Kidney (tissue), 14 donors: ENCODE results near the gene RPL13. TPM values are rescaled to one million over a fixed set of nuclear protein-coding genes. Genes with fewer than 3 reads are reported as not detected.

Experiments
- DNase-seq, 5 donors: peaks; one replicate each; pipeline ENCODE4 v3.0.0-alpha.2; 2013 to 2020
- FAIRE-seq: peaks from 2 replicates; lab custom pipeline; 2012; peaks lifted over from hg19 to GRCh38; lab: Jason Lieb, UNC
- H3K27ac ChIP-seq, 2 donors: one replicate each; pipeline ENCODE4 v1.7.0; 2013; ENCODE audit warnings: low read depth in 2 of 2, low read length in 2 of 2, inconsistent platforms in 1 of 2
- H3K27me3 ChIP-seq: one replicate; pipeline ENCODE4 v1.7.1; 2013; ENCODE audit warnings: low read length, inconsistent platforms; ENCODE audit not compliant: control insufficient read depth, insufficient read depth
- H3K36me3 ChIP-seq, 3 donors: one replicate each; pipeline versions ENCODE4 v1.7.0 to v1.7.1; 2013; ENCODE audit warnings: low read length in 3 of 3, control low read depth in 1 of 3, inconsistent platforms in 1 of 3; ENCODE audit not compliant: insufficient read depth in 3 of 3, control insufficient read depth in 2 of 3
- H3K4me1 ChIP-seq, 3 donors: one replicate each; pipeline versions ENCODE4 v1.7.0 to v1.7.1; 2013; ENCODE audit warnings: low read length in 3 of 3, inconsistent platforms in 1 of 3, low read depth in 1 of 3; ENCODE audit not compliant: control insufficient read depth in 2 of 3, insufficient read depth in 2 of 3
- H3K4me3 ChIP-seq, 3 donors: one replicate each; pipeline versions ENCODE4 v1.7.0 to v1.8.1; 2013; ENCODE audit warnings: low read length in 3 of 3, control low read depth in 1 of 3, inconsistent platforms in 1 of 3
- H3K9ac ChIP-seq, 3 donors: one replicate each; pipeline versions ENCODE4 v1.7.0 to v1.7.1; 2013; ENCODE audit warnings: low read length in 3 of 3, control low read depth in 1 of 3, inconsistent platforms in 1 of 3
- H3K9me3 ChIP-seq, 3 donors: one replicate each; pipeline versions ENCODE4 v1.7.0 to v1.7.1; 2013; ENCODE audit warnings: low read length in 3 of 3, control low read depth in 1 of 3, inconsistent platforms in 1 of 3; ENCODE audit not compliant: control insufficient read depth in 2 of 3, insufficient read depth in 1 of 3
- CTCF ChIP-seq: IDR thresholded peaks from 3 replicates; pipeline ENCODE4 v1.5.1; 2012; ENCODE audit warnings: mild to moderate bottlenecking, moderate library complexity, borderline replicate concordance; ENCODE audit not compliant: insufficient read depth; ENCODE audit errors: extremely low read depth
- intact Hi-C: fragments of 100-400 bp; cut with DNase I; formaldehyde crosslinking; loops from one replicate; pipeline ENCODE4 v1.11.1; 2022
- polyA plus RNA-seq: library from polyadenylated mRNA; stranded (reverse); fragments of 350-450 nt; fragmentation: Illumina TruSeq; extraction: RNeasy Lipid Tissue Mini Kit (QIAGEN cat#74804); gene quantifications from one replicate; pipeline ENCODE4 v1.2.3, GENCODE V29; 2014; ENCODE audit warnings: low read depth, low replicate concordance; ENCODE audit not compliant: insufficient read depth
- total RNA-seq: library from RNA; stranded (reverse); fragmentation: NEBNext Ultra II Directional; extraction: Animal tissue kit (Norgen Biotek cat#: 25700); gene quantifications from one replicate; pipeline ENCODE4 v1.2.1, GENCODE V29; 2021
- donor health status: control.
- donor health status: control.
- donor health status: control.
- donor health status: control.
- donor health status: control.
- donor health status: DM: yes; HTN: yes; CAD: no.
- donor health status: Normal renal cell carcinoma (clear cell type).

Gene RPL13
- total and polyA plus RNA-seq, 2 donors from 2014 or later: 1,694 to 3,146 TPM

DNA sequence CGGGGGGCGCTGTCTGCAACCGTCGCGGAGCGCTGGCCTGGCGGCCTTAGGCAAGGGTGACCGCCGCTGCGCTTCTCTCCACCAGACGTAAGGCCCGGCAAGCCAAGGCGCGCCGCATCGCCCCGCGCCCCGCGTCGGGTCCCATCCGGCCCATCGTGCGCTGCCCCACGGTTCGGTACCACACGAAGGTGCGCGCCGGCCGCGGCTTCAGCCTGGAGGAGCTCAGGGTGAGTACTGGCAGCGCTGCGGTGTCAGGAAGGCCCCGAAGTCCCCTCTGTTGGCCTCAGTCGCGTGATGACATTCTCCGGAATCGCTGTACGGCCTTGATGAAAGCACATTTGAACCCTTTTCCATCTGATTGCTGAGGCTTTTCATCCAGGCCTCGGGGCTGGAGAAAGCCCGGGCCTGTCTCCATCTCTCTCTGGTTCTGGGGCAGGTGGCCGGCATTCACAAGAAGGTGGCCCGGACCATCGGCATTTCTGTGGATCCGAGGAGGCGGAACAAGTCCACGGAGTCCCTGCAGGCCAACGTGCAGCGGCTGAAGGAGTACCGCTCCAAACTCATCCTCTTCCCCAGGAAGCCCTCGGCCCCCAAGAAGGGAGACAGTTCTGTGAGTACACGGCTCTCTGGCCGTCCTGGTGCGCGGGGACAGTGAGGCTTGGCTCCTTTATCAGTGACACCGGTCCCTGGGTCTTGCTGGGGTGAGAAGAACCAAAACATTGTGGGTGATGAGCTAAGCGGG, 831 bp downstream of the RPL13 start:
- intact Hi-C loops: no loop called here
- H3K4me1 ChIP-seq: peaks cover 6 to 28% (median 20%) of the 10 kb centered on the region in 3 donors

GRCh38 chr16:89561884-89562599, 1.6 kb downstream of the RPL13 start:
- DNase-seq: no peak
- H3K27me3 ChIP-seq: no peaks in the 10 kb centered on the region
- no peak for FAIRE-seq
- intact Hi-C loops: no loop called here
- H3K4me1 ChIP-seq: peaks cover 6 to 28% (median 20%) of the 10 kb centered on the region in 3 donors
- peak overlapping the region; percentile 74 to 92 (median 80) for H3K4me3 ChIP-seq
- no peak for TF ChIP-seq CTCF
- no peak overlapping the region for H3K27ac ChIP-seq
- H3K9me3 ChIP-seq: no peaks in the 10 kb centered on the region
- peaks cover 13 to 33% (median 24%) of the 10 kb centered on the region in 3 donors for H3K36me3 ChIP-seq
- peak overlapping the region; percentile 39 to 79 (median 40) for H3K9ac ChIP-seq

More for the DNA sequence above, 831 bp downstream of the RPL13 start:
- no peaks in the 10 kb centered on the region for H3K9me3 ChIP-seq
- peak overlapping the region; percentile 39 to 79 (median 59) for H3K9ac ChIP-seq
- H3K4me3 ChIP-seq: peak overlapping the region; percentile 80 to 92 (median 89)
- FAIRE-seq: no peak
- H3K36me3 ChIP-seq: peaks cover 13 to 33% (median 26%) of the 10 kb centered on the region in 3 donors
- peak in 1 of 5 donors; percentile 71 for DNase-seq
- no peak overlapping the region for H3K27ac ChIP-seq
- H3K27me3 ChIP-seq: no peaks in the 10 kb centered on the region
- TF ChIP-seq CTCF: no peak

DNA sequence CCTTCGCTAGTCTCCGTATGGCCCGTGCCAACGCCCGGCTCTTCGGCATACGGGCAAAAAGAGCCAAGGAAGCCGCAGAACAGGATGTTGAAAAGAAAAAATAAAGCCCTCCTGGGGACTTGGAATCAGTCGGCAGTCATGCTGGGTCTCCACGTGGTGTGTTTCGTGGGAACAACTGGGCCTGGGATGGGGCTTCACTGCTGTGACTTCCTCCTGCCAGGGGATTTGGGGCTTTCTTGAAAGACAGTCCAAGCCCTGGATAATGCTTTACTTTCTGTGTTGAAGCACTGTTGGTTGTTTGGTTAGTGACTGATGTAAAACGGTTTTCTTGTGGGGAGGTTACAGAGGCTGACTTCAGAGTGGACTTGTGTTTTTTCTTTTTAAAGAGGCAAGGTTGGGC, 2.5 kb downstream of the RPL13 start:
- Histone ChIP-seq H3K9me3 (no peaks in the 10 kb centered on the region), H3K27me3 (no peaks in the 10 kb centered on the region), H3K27ac (no peak overlapping the region), H3K4me1 (peaks cover 6 to 28% (median 14%) of the 10 kb centered on the region in 3 donors), H3K9ac (no peak overlapping the region), H3K36me3 (peaks cover 13 to 33% (median 24%) of the 10 kb centered on the region in 3 donors), H3K4me3 (no peak overlapping the region)
- no peak for TF ChIP-seq CTCF
- no peak for FAIRE-seq
- intact Hi-C loops: no loop called here
- no peak for DNase-seq
